ENCODE results near the gene CARMIL3. TPM values are rescaled to one million over a fixed set of nuclear protein-coding genes. Genes with fewer than 3 reads are reported as not detected.
"Not testable (repeated sequence)": the region's sequence is repeated elsewhere in the genome, so short reads cannot be mapped to it uniquely, and the experiment has no call there.

CARMIL3 gene
- total RNA-seq: under 1 TPM; 0.74 to 0.91 TPM

DNA sequence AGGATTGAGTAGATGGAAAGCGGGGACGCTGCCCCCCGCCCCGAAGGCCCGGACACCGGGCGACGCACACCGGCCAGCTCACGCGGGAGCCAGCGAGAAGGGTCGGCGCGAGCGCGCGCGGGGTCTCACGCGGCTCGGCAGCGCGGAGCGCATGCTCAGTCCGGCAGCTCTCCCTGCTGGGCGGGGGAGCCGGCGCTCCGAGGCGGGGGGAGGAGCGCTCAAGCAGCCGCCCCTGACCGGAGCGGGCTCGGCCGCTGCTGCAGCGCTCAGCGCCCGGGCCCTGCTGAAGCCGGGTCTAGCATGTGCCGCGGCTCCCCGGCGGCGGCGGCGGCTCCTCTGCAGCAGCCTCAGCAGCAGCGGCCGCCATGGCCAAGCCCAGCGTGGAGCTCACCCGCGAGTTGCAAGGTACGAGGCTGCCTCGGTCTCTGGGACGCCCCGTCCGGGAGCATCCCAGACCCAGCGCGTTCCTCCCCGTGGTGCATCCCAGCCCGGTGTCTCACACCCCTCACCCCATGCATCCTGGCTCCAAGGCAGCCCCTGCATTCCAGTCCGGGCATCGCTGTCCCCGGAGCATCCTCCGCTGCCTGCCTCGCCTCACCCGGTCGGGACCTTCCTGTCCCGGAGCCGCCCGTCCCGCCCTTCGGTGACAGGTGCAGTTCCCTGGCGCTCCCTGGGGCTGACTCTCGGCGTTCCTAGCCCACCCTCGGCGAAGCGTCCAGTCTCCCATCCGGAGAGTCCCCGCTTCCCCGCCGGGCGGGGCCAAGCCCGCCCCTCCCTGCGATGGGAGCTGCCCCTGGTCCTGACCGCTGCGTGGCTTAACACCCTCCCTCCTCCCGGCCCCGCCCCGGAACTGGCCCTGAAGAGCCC is at the start of gene CARMIL3:
TSS of gene CARMIL3 (plus strand) at position 221 of the 867 bp plus-strand sequence. CDS start at position 366, 145 bp downstream.
- Mint-ChIP-seq H3K4me3 (peak within 1 kb of the TSS; percentile 57), H3K27me3 (peaks cover 8% of the 10 kb centered on the region), H3K4me1 (peaks cover 19% of the 10 kb centered on the region), H3K36me3 (ENCODE audit: low read depth) (no peaks in the 10 kb centered on the region), H3K27ac (peak within 1 kb of the TSS; percentile 67), H3K9me3 (ENCODE audit: low read depth) (no peaks in the 10 kb centered on the region)
- intact Hi-C loops (cut with DNase I, micrococcal nuclease): loop anchor here in 1 of 2 experiments (1.0 to 5.0 kb wide), 6 partner anchors 16 to 245 kb away; partner anchors contain the start of genes DCAF11, DHRS1, DHRS4L2 and NOP9
- DNase-seq (peak; percentile 77), ATAC-seq (peak; percentile 57)
- ChIA-PET CTCF (interaction anchor here (0.5 to 2.4 kb wide), 9 partner anchors 28 to 109 kb away, joined by 3 to 6 read pairs (median 3); partner anchors contain the start of genes IRF9 and PSME1), POLR2A (no interaction called here)

DNA sequence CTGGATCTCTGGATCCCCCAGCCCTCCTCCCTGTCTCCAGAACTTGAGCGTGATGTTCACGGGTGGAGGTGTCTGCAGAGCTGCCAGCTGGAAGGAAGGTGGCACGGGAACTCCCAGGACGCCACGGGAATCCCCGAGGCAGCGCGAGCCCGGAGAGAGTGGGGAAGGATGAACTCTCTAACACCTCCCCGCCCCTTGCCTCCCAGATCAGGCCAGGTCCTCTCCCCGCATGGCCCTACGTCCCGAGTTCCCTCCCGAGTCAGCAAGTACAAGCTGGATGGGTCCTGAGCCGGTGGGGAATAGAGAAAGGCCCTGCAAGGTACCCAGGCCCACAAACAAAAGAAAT is 45.4 kb upstream of the CARMIL3 start:
- H3K36me3 Mint-ChIP-seq (ENCODE audit: low read depth); intact Hi-C loops (cut with DNase I, micrococcal nuclease); DNase-seq; H3K9me3 Mint-ChIP-seq (ENCODE audit: low read depth); POLR2A ChIA-PET; H3K27me3 Mint-ChIP-seq; CTCF ChIA-PET; H3K27ac Mint-ChIP-seq: not testable (repeated sequence)
- ATAC-seq: peak; percentile 23
- Mint-ChIP-seq H3K4me3 (peak overlapping the region; percentile 33), H3K4me1 (peaks cover 34% of the 10 kb centered on the region)

- ATAC-seq (peak; percentile 94), DNase-seq (peak; percentile 84)
- CTCF ChIA-PET: interaction anchor here (1.2 kb wide), 1 partner anchor 84 kb away, joined by 9 read pairs; no protein-coding TSS in a partner anchor
- H3K9me3 Mint-ChIP-seq (ENCODE audit: low read depth); H3K27me3 Mint-ChIP-seq; intact Hi-C loops (cut with DNase I, micrococcal nuclease); H3K36me3 Mint-ChIP-seq (ENCODE audit: low read depth); POLR2A ChIA-PET: not testable (repeated sequence)
- Mint-ChIP-seq H3K27ac (peak overlapping the region; percentile 78), H3K4me1 (peaks cover 34% of the 10 kb centered on the region), H3K4me3 (peak overlapping the region; percentile 71)
Measured at GRCh38 chr14:24006817-24007652, 44.8 kb upstream of the CARMIL3 start.

DNA sequence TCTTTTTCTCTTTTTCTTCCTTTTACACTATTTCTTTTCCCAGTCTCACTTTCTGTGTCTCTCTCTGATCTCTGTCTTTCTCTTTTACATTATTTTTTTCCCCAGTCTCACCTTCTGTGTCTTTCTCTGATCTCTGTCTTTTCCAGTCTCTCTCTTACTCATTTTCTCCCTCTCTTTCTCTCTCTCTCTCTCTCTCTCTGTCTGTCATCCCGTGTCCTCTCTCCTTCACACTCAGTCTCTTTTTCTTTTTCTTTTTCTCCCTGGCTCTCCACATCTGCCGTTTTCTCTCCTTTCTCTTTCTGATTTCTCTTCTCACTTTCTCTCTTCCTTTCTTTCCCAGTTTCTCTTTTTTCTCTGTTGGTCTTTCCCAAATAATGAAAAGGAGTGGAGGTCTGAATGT is 40.8 kb upstream of the CARMIL3 start:
- peak overlapping the region; percentile 3 for H3K4me3 Mint-ChIP-seq
- H3K4me1 Mint-ChIP-seq: peaks cover 34% of the 10 kb centered on the region
- intact Hi-C loops (cut with DNase I, micrococcal nuclease): loop anchor here in 1 of 2 experiments (5.0 kb wide), 1 partner anchor 286 kb away; the partner anchor contains the start of genes DHRS1 and NOP9
- DNase-seq (no peak), ATAC-seq (no peak)
- no peaks in the 10 kb centered on the region for H3K9me3 Mint-ChIP-seq (ENCODE audit: low read depth)
- ChIA-PET CTCF (interaction anchor here (0.7 to 1.8 kb wide), 2 partner anchors 98 to 203 kb away, joined by 3 to 8 read pairs; no protein-coding TSS in a partner anchor), POLR2A (interaction anchor here (0.7 kb wide), 1 partner anchor 178 kb away, joined by 8 read pairs; the partner anchor contains the start of gene IPO4)
- peak overlapping the region; percentile 52 for H3K27ac Mint-ChIP-seq
- peaks cover 4% of the 10 kb centered on the region for H3K36me3 Mint-ChIP-seq (ENCODE audit: low read depth)
- H3K27me3 Mint-ChIP-seq: no peaks in the 10 kb centered on the region

DNA sequence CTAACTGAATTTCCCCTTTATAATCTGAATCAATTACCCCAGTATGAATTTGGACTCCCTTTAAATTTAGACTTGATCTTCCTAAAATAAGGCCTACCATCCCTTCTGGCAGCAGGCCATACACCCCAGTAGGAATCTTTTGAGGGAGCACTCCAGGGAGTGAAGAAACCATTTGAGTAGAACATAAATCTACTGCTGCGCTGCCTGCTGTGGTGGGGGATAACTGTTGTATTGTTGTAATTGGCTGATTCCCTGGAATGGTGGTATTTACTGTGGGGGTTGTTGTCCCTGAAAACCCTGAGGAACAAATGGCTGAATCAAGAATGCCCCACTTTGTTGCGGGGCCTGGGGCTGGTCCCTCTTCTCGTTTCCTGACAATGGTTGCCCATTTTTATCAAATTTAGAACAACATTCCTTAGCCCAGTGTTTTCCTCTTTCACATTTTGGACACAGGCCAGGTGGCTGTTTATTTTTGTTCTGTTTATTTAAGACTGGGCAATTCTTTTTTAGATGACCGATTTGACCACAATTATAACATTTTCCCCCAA is 39.0 kb upstream of the CARMIL3 start:
- H3K9me3 Mint-ChIP-seq (ENCODE audit: low read depth); H3K4me3 Mint-ChIP-seq; H3K27ac Mint-ChIP-seq; DNase-seq; POLR2A ChIA-PET; H3K27me3 Mint-ChIP-seq; H3K36me3 Mint-ChIP-seq (ENCODE audit: low read depth); ATAC-seq: not testable (repeated sequence)
- CTCF ChIA-PET: interaction anchor here (0.6 to 1.8 kb wide), 3 partner anchors 77 to 153 kb away, joined by 3 to 8 read pairs (median 3); no protein-coding TSS in a partner anchor
- intact Hi-C loops (cut with DNase I, micrococcal nuclease): loop anchor here in 1 of 2 experiments (5.0 kb wide), 1 partner anchor 285 kb away; the partner anchor contains the start of genes DHRS1 and NOP9
- peaks cover 34% of the 10 kb centered on the region for H3K4me1 Mint-ChIP-seq

GRCh38 chr14:24013654-24014514 is 37.9 kb upstream of the CARMIL3 start:
- Mint-ChIP-seq H3K9me3 (ENCODE audit: low read depth) (peaks cover under 1% of the 10 kb centered on the region), H3K36me3 (ENCODE audit: low read depth) (no peaks in the 10 kb centered on the region), H3K4me1 (peaks cover 23% of the 10 kb centered on the region), H3K27me3 (no peaks in the 10 kb centered on the region), H3K27ac (no peak overlapping the region), H3K4me3 (no peak overlapping the region)
- intact Hi-C loops (cut with DNase I, micrococcal nuclease): loop anchor here (1.0 to 5.0 kb wide), 10 partner anchors 22 to 283 kb away; partner anchors contain the start of genes IRF9 (in 2 of the 2), DHRS1 (in 1 of the 2), NOP9 (in 1 of the 2) and PCK2 (in 1 of the 2)
- CTCF ChIA-PET: interaction anchor here (0.7 to 1.6 kb wide), 9 partner anchors 22 to 95 kb away, joined by 3 to 7 read pairs (median 4); partner anchors contain the start of gene PCK2
- peak; percentile 98 for ATAC-seq
- peak; percentile 63 for DNase-seq
- POLR2A ChIA-PET: no interaction called here

GRCh38 chr14:24015745-24016144 is 36.1 kb upstream of the CARMIL3 start:
- not testable (repeated sequence) for H3K27me3 Mint-ChIP-seq; H3K4me1 Mint-ChIP-seq; ATAC-seq; H3K4me3 Mint-ChIP-seq; DNase-seq; H3K9me3 Mint-ChIP-seq (ENCODE audit: low read depth); H3K27ac Mint-ChIP-seq; H3K36me3 Mint-ChIP-seq (ENCODE audit: low read depth)
- CTCF ChIA-PET: interaction anchor here (0.6 to 1.6 kb wide), 3 partner anchors 18 to 93 kb away, joined by 3 to 7 read pairs (median 4); no protein-coding TSS in a partner anchor
- POLR2A ChIA-PET: interaction anchor here (0.6 kb wide), 1 partner anchor 21 kb away, joined by 3 read pairs; no protein-coding TSS in a partner anchor
- intact Hi-C loops (cut with DNase I, micrococcal nuclease): loop anchor here in 1 of 2 experiments (2.0 kb wide), 1 partner anchor 145 kb away; the partner anchor contains the start of gene IRF9

DNA sequence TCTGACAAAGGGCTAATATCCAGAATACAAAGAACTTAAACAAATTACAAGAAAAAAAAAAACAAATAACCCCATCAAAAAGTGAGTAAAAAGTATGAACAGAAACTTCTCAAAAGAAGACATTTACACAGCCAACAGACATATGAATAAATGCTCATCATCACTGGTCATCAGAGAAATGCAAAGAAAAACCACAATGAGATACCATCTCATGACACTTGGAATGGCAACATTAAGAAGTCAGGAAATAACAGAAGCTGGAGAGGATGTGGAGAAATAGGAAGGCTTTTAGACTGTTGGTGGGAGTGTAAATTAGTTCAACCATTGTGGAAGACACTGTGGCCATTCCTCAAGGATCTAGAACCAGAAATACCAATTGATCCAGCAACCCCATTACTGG is 32.8 kb upstream of the CARMIL3 start:
- H3K9me3 Mint-ChIP-seq (ENCODE audit: low read depth); DNase-seq; POLR2A ChIA-PET; intact Hi-C loops (cut with DNase I, micrococcal nuclease); H3K27me3 Mint-ChIP-seq; H3K4me3 Mint-ChIP-seq; ATAC-seq; H3K27ac Mint-ChIP-seq; H3K36me3 Mint-ChIP-seq (ENCODE audit: low read depth); H3K4me1 Mint-ChIP-seq: not testable (repeated sequence)
- CTCF ChIA-PET: interaction anchor here (0.8 kb wide), 1 partner anchor 17 kb away, joined by 5 read pairs; no protein-coding TSS in a partner anchor

DNA sequence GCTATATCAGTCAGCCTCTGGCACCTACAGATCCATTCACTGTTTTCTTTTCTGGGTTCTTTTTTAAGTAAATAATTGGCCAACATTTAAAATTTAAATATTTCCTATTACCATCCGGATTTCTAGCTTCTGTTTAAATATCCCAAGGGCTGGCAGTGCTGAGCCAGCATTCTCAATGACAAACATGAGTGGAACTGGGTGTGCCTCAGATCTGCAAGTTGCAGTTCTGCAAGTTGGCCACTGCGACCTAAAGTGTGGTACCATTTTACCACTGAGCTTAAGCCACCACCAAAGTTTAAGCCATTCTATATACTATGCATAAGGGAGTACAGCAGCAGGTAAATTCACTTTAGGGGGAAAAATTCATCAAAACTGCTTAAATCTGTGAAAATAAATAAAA is 31.9 kb upstream of the CARMIL3 start:
- H3K4me3 Mint-ChIP-seq; H3K27me3 Mint-ChIP-seq; H3K36me3 Mint-ChIP-seq (ENCODE audit: low read depth); CTCF ChIA-PET; H3K4me1 Mint-ChIP-seq; intact Hi-C loops (cut with DNase I, micrococcal nuclease); DNase-seq; H3K9me3 Mint-ChIP-seq (ENCODE audit: low read depth); POLR2A ChIA-PET; H3K27ac Mint-ChIP-seq: not testable (repeated sequence)
- ATAC-seq: peak; percentile 71

- H3K4me1 Mint-ChIP-seq; H3K27me3 Mint-ChIP-seq; DNase-seq; H3K9me3 Mint-ChIP-seq (ENCODE audit: low read depth); H3K4me3 Mint-ChIP-seq; POLR2A ChIA-PET; H3K27ac Mint-ChIP-seq; intact Hi-C loops (cut with DNase I, micrococcal nuclease); CTCF ChIA-PET; ATAC-seq; H3K36me3 Mint-ChIP-seq (ENCODE audit: low read depth): not testable (repeated sequence)
Measured at GRCh38 chr14:24020520-24020919, 31.3 kb upstream of the CARMIL3 start.

All from activated CD4-positive, alpha-beta T cell treated with anti-CD3 and anti-CD28 coated beads for 36 hours (primary cell).